H4 (cell line): ENCODE data around the gene DUS3L. TPM values are rescaled to one million over a fixed set of nuclear protein-coding genes. Genes with fewer than 3 reads are reported as not detected.
A peak's percentile ranks its signal among the peaks of the same experiment; 100 is the strongest.

Source experiments
- DNase-seq: peaks from one replicate; pipeline ENCODE4 v3.0.0-alpha.2; 2015; ENCODE audit warnings: low spot score
- total RNA-seq: library from RNA; depleted of rRNA; stranded (reverse); fragments of >200 nt; shearing (Covaris generic); gene quantifications from 2 replicates; pipeline ENCODE4 v1.2.3, GENCODE V29; 2014

Gene DUS3L
- total RNA-seq, 1 experiment from 2014 or later, result 23.2 TPM

DNA sequence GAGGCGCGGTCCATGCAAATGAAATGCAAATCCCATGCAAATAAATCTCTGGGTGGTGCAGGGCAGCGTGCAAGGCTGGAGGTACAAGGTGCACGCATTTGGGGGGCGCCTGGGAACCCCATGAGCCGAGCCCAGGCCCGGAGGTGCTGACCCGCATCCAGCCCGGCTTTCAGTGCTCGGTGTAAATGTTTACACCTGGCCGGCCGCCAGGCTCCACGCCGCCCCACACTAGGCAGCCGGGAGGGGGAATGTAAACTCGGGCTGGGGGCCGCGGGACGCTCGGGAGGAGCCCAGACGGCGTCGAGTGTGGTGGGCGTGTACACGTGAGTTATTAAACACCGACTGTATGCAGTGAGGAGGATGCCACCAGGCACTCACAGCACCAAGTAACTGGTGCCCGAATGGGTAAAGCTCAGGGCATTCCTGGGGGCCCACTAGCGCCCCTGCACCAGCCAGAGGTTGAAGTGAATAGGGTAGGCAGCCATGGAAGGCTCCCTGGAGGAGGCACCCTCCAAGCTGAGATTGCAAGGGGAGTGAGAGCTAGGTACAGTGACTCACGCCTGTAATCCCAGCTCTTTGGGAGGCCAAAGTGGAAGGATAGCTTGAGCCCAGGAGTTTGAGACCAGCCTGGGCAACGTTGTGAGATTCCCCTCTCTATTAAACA, 31.4 kb upstream of the DUS3L start:
- DNase-seq, result no peak

DNA sequence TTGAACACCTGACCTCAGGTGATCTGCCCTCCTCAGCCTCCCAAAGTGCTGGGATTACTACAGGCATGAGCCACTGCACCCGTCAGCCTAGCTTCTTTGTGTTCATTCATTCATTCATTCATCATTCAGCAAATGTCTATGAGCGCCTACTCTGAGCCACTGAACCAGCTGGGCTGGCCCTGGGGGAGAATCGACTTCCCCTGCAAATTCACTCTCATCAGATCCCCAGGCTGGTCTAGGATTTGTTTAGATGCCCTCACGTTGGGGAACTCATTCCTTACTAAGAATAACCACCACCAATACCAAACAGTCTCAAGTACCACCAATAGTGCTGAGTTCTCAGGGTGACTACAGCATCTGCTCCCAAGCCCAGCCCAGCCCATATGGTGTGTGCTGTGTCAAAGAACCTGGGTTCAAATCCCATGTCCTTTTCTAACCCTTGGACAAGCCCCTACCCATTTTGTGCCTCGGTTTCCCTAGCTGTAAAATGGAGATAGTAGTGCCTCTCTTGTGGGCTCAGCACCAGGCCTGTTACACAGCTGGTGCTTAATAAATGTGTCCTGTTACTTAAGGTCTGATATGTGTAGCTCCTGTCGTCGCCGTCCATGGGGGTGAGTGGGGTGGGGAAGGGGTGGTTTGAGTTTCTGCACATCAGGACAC, 30.7 kb upstream of the DUS3L start:
- no peak for DNase-seq

DNA sequence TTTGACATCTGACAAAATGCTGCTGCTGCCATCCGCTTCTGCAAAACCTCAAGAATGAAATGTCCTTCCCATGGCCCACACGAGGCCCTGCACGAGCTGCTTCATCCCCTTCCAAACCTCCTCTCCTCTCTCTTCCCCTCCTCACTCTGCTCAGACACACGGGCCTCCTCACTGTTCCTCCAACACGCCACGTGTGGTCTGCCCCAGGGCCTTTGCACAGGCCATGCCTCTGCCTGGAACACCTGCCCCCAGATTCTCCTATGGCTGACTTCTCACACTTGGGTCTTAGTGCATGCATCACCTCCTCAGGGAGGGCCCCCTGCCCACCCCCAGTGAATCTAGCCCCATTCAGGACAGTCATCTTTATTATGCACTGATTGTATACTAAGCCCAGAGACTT, 29.8 kb upstream of the DUS3L start:
- DNase-seq, result no peak

DNA sequence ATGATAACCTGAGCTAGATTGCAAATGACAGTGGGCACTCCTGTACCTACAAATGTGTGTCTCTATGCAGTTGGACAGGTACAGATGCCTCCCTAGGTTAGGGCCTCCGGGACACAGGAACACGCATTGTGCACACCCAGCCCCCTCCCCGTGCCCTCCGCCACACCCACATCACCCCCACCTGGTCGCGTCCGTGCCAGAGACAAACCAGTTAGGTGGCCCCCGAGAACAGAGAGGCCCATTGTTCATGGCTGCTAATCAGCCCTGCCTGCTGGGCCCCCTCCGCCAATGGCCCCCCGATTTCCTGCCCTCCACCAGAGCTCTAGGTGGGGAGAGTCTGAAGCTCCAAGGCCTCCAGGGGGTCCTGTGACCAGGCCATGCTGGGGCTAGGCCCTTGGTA, 27.6 kb upstream of the DUS3L start:
- no peak for DNase-seq

DNA sequence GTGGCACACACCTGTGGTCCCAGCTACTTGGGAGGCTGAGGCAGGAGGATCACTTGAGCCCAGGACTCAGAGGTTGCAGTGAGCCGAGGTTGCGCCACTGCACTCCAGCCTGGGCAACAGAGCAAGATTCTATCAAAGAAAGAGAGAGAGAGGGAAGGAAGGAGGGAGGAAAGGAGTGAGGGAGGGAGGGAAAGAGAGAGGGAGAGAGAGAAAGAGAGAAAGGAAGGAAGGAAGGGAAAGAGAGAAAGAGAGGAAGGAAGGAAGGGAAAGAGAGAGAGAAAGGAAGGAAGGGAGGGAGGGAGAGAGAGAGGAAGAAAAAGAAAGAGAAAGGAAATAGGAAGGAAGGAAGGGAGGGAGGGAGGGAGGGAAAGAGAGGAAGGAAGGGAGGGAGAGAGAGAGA, 26.3 kb upstream of the DUS3L start:
- no peak for DNase-seq

DNA sequence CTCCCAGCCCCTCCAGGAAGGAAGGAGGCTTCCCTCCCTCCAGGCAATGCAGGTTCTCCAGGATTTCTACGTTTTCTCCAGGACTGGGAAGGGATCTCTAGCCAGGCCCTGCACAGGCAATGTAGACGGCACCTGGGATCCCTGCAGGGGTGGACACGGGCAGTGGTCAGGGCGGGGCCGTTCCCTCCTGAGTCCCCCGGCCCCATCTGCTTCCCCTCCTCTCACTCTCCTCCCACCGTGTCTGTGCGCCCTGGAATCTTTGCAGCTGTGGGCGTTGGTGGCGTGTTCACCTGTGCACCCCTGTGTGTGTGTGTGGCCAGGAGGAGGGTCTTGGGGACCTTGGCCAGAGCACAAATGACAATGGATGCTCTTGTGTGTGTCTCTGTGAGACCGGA, 23.9 kb upstream of the DUS3L start:
- no peak for DNase-seq

DNA sequence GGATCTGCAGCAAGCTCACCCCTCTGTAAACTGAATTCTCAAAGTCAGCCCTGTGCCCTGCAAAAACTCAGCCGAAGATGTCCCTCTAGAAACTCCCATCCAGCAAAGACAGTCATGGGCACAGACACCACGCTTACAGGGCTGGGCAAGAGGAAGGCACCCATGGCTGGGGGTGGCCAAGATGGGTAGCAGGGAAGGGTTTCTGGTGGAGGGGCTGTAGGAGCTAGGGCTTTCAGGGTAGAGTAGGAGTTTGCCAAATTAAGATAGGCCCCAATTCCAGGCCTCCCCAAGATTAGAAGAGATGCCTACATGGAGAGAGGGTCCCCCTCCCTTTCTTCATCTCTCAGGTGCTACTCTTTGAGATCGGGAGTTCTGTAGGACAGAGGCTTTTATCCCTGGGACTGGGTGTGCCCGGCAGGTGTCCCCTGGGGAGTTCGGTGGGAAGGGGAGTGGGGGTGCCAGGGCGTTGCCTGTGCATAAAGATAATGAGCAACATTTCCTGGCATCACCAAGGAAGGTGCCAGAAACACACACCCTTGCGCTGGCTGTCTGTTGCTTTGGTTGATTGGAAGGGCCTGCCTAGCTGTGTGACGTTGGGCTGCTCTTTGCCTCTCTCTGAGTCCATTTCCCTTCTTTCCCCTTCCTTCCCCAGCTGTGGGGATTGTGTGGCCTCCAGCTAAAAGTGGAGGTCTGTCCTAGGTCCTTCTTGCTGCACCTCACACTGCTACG, 23.3 kb upstream of the DUS3L start:
- no peak for DNase-seq

DNA sequence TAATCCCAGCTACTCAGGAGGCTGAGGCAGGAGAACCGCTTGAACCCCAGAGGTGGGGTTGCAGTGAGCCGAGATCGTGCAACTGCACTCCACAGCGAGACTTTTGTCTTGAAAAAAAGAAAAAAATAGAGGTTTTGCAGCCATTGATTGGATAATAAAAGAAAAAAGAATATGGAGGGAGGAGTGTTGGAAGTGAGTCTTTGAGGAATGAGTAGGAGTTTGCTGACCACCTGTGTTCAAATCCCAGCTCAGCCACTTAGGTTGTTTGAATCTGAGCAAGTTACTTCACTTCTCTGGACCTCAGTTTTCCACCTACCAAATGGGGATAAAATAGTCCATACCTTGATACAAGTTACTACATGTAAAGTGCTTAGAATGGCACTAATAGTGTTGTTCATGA, 20.2 kb upstream of the DUS3L start:
- DNase-seq, result no peak

DNA sequence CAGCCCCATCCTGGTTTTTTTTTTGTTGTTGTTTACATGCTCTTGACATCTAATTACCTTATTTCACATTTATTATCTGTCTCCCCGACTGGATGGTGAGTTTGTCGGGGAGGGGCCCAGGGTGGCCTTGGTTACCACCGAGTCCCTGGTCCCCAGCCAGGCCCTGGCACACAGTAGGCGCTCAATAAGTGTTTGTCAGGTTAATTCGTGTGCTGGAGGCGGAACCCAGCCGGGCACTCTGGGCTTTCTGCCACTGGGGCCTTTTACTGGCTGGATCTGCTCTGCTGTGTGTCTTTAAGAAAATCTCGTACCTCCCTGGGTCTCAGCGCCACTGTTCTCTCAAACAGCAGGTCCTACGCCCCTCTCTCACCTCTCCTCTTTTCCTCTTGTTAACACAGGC, 18.5 kb upstream of the DUS3L start:
- DNase-seq, result no peak

DNA sequence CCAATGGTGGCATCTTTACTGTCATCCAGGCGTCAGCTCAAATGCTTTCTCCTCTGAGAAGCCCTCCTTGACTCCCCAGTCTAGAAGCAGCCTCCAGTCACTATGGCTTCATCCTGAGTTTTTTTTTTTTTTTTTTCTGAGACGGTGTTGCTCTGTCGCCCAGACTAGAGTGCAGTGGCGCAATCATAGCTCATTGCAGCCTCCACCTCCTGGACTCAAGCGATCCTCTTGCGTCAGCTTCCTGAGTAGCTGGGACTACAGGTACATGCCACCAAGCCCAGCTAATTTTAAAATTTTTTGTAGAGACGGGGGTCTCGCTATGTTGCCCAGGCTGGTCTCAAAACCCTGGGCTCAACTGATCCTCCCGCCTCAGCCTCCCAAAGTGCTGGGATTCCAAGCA, 18.1 kb upstream of the DUS3L start:
- DNase-seq, result peak; percentile 40

DNA sequence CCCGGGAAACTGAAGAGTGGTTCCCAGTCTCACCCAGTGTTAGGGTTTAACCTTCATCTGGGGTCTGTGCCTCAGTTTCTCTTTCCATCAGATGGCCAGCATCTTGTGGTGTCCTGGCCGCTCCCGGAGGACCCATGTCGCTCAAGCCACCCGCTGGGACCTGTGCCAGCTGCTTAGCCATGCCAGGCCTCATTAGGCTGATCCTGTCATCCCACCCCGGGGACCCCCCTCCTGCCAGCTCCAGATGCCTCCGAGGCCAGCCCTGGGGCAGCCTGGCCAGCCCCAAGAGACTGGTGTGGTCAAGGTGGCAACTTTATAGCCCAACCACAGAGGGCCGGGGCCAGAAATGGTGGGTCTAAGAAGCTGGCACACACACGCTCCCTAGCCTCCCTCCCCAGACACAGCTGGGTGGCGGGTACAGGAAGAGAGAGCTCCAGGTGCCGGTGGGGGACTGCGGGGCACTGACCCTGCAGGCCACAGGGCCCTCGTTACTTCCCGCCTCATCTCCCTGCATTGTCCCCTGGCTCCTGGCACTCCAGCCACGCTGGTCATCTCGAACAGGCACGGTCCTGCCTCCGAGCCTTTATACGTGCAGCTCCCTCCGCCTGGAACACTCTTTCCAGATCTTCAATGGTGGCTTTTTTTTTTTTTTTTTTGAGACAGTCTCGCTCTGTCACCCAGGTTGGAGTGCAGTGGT, 17.3 kb upstream of the DUS3L start:
- DNase-seq, result no peak

DNA sequence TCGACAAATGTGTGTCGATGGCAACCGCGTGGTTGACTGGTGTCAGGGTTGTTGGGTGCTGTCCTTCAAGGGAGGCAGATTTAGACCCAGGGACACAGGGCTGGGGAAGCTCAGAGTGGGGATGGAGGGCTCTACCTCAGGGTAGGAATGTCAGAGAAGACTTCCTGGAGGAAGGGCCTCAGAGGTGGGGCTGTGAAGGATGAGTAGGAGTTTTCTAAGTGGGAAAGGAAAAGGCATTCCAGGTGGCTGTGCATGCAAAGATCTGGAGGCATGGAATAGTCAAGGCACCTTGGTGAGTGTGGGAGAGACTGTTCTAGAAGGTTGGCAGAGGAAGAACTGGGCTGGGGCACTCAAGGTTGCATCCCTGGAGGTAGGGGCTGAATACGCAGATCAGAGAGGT, 15.9 kb upstream of the DUS3L start:
- no peak for DNase-seq

DNA sequence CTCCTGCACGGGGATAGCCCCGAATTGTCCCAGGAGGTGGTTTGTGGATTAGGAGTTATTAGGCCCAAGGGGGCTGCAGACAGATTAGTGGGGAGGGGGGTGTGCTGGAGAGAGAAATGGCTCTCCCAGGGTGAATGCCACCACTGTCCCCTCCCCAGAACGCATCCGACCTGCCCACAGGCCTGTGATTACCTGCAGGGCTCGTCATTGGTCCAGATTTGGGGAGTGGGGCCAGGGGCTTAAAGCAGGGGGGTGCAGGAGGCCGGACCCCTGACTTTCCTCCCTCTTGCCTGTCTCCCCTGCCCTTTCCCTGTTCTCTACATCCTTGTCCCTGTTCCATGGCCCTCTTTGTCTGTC, 15.1 kb upstream of the DUS3L start:
- no peak for DNase-seq

DNA sequence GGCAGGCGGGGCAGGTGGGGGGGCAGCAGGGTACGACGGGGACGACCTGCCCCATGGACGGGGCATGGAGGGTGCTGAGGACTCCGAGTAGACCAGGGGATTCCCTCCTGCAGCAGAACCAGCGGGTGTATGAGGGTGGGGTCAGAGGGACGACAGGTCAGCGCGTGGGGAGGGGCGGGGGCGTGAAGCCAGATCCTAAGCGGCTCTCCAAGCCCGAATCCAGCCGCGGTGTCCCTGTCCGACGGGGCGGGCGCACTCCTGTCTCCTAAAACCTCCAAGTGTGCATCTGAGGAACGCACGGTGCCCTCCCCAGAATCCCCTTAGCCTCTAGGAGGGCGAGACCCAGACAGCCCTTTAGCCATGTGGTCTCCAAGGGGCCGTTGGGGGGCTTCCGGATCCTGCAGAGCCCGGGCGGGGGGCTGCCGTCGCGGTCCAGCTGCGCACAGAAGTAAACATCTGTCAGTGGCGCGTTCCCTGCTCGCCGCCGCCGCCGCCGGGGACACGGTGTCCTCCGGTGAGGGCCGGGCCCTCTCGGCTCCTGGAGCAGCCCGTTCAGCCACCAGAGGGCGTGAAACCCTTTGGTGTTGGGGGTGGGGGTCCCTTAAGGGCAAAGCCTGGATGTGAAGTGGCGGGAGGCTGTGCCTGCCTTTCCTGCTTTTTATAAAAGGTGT, 14.6 kb upstream of the DUS3L start:
- no peak for DNase-seq

DNA sequence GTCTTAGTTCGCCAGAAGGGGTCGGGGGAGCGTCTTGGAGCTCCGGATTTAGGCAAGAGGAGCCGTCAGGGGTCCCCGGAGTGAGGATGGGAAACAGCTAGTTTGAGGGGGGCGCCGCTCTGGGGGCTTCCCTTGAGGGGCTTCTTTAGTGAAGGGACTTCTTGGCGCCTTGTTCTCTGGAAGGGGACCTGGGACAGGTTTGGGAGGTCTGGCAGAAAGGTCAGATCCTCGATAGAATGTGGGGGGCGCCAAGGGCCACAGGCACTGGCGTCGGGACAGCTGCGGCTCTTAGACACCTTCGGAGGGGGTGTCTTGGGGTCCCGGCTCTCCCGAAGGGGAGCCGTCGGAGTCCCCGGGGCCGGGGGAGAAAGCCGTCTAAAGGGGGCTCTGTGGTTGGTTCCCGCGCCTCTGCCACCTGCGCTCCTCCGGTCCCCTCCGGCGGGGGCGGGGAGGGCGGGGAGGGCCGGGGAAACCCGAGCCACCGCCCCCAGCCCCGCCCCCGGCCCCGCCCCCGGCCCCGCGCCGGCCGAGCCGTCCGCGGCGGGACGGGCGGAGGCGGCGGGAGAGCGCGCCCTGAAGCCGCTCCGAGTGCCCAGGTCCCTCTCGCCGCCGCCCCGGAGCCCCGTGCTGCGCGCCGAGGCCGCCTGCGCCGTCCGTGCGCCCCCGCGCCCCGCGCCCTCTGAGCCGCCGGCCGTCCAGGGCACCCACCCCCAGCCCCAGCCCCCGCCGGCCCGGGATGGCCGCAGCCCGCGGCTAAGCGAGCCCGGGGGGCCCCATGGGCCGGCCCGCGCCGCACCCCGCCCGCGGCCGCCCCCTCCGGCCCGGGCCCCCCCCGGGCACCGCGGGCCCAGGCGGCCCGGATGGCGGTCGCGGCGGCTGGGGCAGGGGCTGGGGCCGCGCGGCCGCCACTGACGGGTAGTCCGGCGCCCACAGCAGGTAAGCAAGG, 13.8 kb upstream of the DUS3L start, which contains the start of gene NRTN:
TSS of gene NRTN (plus strand) at position 552 of the 946 bp plus-strand sequence. CDS start 19,099 bp downstream, outside the sequence.
- no peak for DNase-seq

DNA sequence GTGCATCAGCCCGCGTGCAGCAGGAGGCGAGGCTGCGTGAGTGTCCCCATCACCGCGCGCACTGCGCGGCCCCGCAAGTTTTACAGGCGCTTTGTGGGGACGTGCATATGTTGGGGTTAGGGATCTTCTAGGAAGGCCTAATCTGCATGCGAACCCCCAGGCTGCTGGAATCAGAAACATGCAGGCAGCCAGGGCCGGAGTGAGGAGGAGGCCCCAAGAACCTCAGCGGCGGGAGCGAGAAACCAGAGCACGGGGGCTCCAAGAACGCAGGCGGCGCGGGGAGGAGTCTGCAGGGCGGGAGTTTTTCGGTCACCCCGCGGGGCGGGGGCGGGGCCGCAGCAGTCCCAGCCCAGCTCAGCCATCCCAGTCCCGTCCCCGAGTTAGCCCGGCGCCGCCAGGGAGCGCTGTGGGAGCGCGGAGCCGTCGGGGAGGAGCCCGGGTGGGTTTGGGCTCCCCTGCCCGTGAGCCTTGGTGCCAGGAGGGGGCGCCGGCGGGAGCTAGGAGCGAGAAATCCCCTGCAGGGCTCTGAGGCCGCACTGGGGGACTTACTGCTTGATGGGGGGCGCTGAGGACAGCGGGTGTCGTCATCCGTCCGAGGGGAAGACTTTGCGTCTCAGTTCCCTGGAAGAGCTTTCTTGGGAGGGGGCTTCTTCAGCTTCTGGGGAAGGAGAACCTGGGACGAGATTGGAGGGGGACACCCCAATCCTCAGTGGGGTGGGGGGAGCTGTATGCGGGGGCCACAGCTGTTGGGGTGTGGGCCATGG, 13.0 kb upstream of the DUS3L start:
- DNase-seq, result peak; percentile 81

DNA sequence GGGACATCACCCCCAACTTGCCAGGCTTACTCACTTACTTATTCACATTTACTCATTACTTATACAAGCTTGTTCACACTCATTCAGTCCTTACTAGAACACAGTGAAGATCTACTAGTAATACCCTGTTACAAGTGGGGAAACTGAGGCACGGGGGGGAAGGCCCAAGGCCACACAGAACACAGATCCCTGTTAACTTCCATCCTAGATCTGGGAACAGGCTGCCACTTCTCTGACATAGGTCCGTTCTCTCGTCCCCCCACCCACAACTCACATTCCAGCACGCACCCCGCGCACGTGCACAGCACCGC, 12.4 kb upstream of the DUS3L start:
- DNase-seq, result no peak

DNA sequence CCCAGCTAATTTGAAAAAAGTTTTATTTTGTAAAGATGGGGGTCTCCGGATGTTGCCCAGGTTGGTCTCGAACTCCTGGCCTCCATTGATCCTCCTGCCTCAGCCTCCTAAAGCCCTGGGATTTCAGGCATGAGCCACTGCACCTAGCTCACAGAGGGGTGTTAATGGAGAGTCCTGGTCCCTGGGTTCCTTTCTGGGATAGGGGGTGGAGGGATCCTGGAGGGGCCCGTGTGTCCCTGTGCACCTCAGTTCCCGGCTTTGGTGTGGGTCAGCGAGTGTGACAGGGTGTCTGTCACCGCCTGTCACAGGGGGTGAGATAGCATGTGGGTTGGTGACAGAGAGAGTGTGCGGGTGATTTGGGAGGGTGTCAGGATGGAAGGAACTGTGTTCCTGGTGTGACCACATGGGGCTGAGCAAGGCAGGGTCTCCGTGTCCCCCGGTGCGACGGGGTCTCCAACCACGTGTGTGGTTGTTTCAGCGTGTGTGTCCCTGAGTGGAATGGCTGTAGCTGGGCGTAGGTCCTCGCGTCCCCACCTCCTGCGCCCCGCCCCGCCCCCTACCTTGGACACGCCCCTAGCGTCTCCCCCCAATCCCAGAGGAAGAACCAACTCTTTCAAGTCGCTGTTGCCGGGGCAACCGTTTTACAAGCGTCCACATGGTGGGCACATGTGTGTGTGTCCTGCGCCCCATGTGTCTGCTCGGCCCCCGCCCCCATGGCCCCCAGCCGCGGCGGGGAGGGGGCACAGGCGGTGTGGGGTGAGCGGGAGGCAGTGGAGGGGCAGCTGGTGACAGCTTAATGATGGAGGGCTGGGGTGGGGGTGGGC, 11.0 kb upstream of the DUS3L start:
- DNase-seq, result no peak
